ENCODE results near the gene PITPNC1. TPM values are rescaled to one million over a fixed set of nuclear protein-coding genes. Genes with fewer than 3 reads are reported as not detected.

Gene PITPNC1
- total RNA-seq, 1 experiment from 2014 or later = 37.5 TPM

GRCh38 chr17:67617304-67617899 is 240.3 kb downstream of the PITPNC1 start:
- no peak overlapping the region for H3K14ac ChIP-seq (ENCODE audit: insufficient read depth, low read length)
- no peaks in the 10 kb centered on the region for H3K9me3 ChIP-seq (ENCODE audit: control insufficient read depth, low read depth, low read length)
- no peak overlapping the region for H3K4me3 Mint-ChIP-seq
- H3K79me2 ChIP-seq (ENCODE audit: insufficient read depth, low read length) = no peaks in the 10 kb centered on the region
- H3K56ac ChIP-seq (ENCODE audit: insufficient read length, low read depth, low read length) = no peak overlapping the region
- no peak overlapping the region for H2BK15ac ChIP-seq (ENCODE audit: low read depth, low read length)
- H3K9me3 Mint-ChIP-seq = no peaks in the 10 kb centered on the region
- peak overlapping the region in 1 of 3 experiments; percentile 25; a peak in 1 of 7 replicates for H3K27ac Mint-ChIP-seq
- H4K5ac ChIP-seq (ENCODE audit: insufficient read length, low read depth, low read length) = no peak overlapping the region
- H3K4me2 ChIP-seq (ENCODE audit: insufficient read depth, insufficient read length, low read length) = no peak overlapping the region
- no peaks in the 10 kb centered on the region for H3K4me1 ChIP-seq (ENCODE audit: insufficient read depth, low read length)
- no peaks in the 10 kb centered on the region for H3K23me2 ChIP-seq (ENCODE audit: insufficient read length, low read depth, low read length, poor library complexity, severe bottlenecking)
- no peak overlapping the region for H2AK5ac ChIP-seq (ENCODE audit: insufficient read length, low read length)
- DNase-seq = no peak
- H3K27me3 ChIP-seq (ENCODE audit: insufficient read depth, low read length) = no peaks in the 10 kb centered on the region
- H2BK5ac ChIP-seq (ENCODE audit: insufficient read length, low read length) = no peak overlapping the region
- 0 out of 4 replicates have a peak, but pooled peaks cover 3 to 5% of the 10 kb centered on the region in 2 experiments for H3K4me1 Mint-ChIP-seq
- H2BK20ac ChIP-seq (ENCODE audit: low read depth, low read length, poor library complexity, severe bottlenecking) = no peak overlapping the region
- no peak overlapping the region for H4K8ac ChIP-seq (replicated peaks; ENCODE audit: insufficient read length, low read depth, low read length)
- no peak overlapping the region for H3K18ac ChIP-seq (ENCODE audit: insufficient read length, low read depth, low read length)
- no peak overlapping the region for H3K9ac ChIP-seq (ENCODE audit: extremely low read depth, insufficient read length, low read length)
- no CpG with 5 or more reads among the region's 4 CpGs for WGBS (ENCODE audit: extremely low coverage, insufficient read length, low lambda C conversion rate)
- no peaks in the 10 kb centered on the region for H3K79me1 ChIP-seq (ENCODE audit: insufficient read depth, low read depth, low read length, poor library complexity, severe bottlenecking)
- H3K27me3 Mint-ChIP-seq (ENCODE audit: low read depth) = no peaks in the 10 kb centered on the region
- no peaks in the 10 kb centered on the region for H3K36me3 Mint-ChIP-seq (ENCODE audit: insufficient read depth in 1 of 3, low read depth in 3 of 3)
- TF ChIP-seq CTCF (conservative IDR thresholded peaks at IDR 0.05) = no peak
- H4K91ac ChIP-seq (ENCODE audit: insufficient read length, low read depth, low read length) = no peak overlapping the region
- no peak overlapping the region for H2BK120ac ChIP-seq (ENCODE audit: low read depth, low read length, poor library complexity, severe bottlenecking)
- no peak overlapping the region for H2BK12ac ChIP-seq (ENCODE audit: insufficient read length, low read depth, low read length)
- no peak overlapping the region for H3K4ac ChIP-seq (ENCODE audit: low read depth, low read length)
- no peaks in the 10 kb centered on the region for H4K20me1 ChIP-seq (ENCODE audit: control insufficient read depth, insufficient read depth, insufficient read length)
- H3T11ph ChIP-seq (ENCODE audit: low read length) = no peak overlapping the region
- H2AFZ ChIP-seq (ENCODE audit: low read length) = no peak overlapping the region
- no peak overlapping the region for H3K27ac ChIP-seq (ENCODE audit: insufficient read length, low read depth, low read length)
- no peak overlapping the region for H3K23ac ChIP-seq (ENCODE audit: insufficient read length, low read depth, low read length)

Data from H9 (cell line).